Immature natural killer cell (primary cell): ENCODE data around the gene KCNS1. TPM values are rescaled to one million over a fixed set of nuclear protein-coding genes. Genes with fewer than 3 reads are reported as not detected.

Source experiments
- DNase-seq, 3 donors: peaks; one replicate each; pipeline ENCODE4 v3.0.0; 2022; ENCODE audit warnings: mixed read lengths in 1 of 3
- H3K27ac Mint-ChIP-seq, 6 donors: one replicate each; pipeline ENCODE4 v1.8.0; 2020; ENCODE audit warnings: mixed read lengths in 6 of 6, mild to moderate bottlenecking in 5 of 6, inconsistent platforms in 4 of 6, moderate library complexity in 3 of 6
- H3K27me3 Mint-ChIP-seq, 3 donors: one replicate each; pipeline ENCODE4 v1.8.0; 2020 to 2021; ENCODE audit warnings: low read depth in 3 of 3, mild to moderate bottlenecking in 3 of 3, mixed read lengths in 3 of 3, moderate library complexity in 3 of 3, inconsistent platforms in 1 of 3
- H3K36me3 Mint-ChIP-seq, 3 donors: one replicate each; pipeline ENCODE4 v1.8.0; 2020; ENCODE audit warnings: mixed read lengths in 3 of 3, inconsistent platforms in 2 of 3, mild to moderate bottlenecking in 2 of 3
- H3K4me1 Mint-ChIP-seq, 2 donors: one replicate each; pipeline ENCODE4 v1.8.0; 2020; ENCODE audit warnings: inconsistent platforms in 2 of 2, mild to moderate bottlenecking in 2 of 2, mixed read lengths in 2 of 2, moderate library complexity in 1 of 2
- H3K4me3 Mint-ChIP-seq, 5 donors: one replicate each; pipeline ENCODE4 v1.8.0; 2020; ENCODE audit warnings: mild to moderate bottlenecking in 5 of 5, mixed read lengths in 5 of 5, inconsistent platforms in 3 of 5, moderate library complexity in 3 of 5
- H3K9me3 Mint-ChIP-seq, 6 donors: one replicate each; pipeline ENCODE4 v1.8.0; 2020; ENCODE audit warnings: mild to moderate bottlenecking in 6 of 6, mixed read lengths in 6 of 6, inconsistent platforms in 4 of 6, moderate library complexity in 3 of 6
- polyA plus RNA-seq, 3 donors: library from polyadenylated mRNA; unstranded; fragments of 300-500 nt; fragmentation: Illumina TruSeq; gene quantifications; one replicate each; pipeline ENCODE4 v1.2.3, GENCODE V29; 2021

Gene KCNS1
- polyA plus RNA-seq, 3 donors from 2014 or later: 0.04 TPM; not detected in 2

- Mint-ChIP-seq H3K36me3 (peaks cover 0 to 7% (median 0%) of the 10 kb centered on the region in 3 donors), H3K27ac (no peak overlapping the region), H3K4me3 (peak overlapping the region; percentile 41 to 71 (median 49)), H3K27me3 (peaks cover 12 to 27% (median 24%) of the 10 kb centered on the region in 3 donors), H3K9me3 (no peaks in the 10 kb centered on the region), H3K4me1 (peaks cover 16 to 26% of the 10 kb centered on the region in 2 donors)
- DNase-seq: peak; percentile 22 to 39 (median 31)
These were observed 3.3 kb downstream of the KCNS1 start for GRCh38 chr20:45097485-45098102.

DNA sequence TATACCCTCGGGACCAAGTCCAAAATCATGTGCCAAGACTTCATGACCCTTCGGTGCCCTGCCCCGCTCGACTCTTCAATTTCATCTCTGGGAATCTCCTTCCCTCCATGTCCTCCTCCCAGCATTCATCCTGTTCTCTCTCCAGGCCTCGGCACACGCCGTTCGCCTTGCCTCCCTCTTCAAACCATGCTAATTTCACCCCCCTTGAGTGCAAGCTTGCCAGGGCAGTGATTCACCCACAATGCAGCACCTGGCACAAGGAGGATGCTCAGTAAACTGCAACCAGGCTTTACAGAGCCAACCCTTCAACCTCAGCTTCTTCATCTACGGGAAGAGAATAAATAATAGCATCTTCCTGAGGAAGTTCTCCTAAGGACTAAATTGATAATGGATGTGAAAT lies 4.1 kb downstream of the KCNS1 start:
- peaks cover 16 to 26% of the 10 kb centered on the region in 2 donors for H3K4me1 Mint-ChIP-seq
- no peak overlapping the region for H3K27ac Mint-ChIP-seq
- peaks cover 12 to 24% (median 21%) of the 10 kb centered on the region in 3 donors for H3K27me3 Mint-ChIP-seq
- H3K9me3 Mint-ChIP-seq: no peaks in the 10 kb centered on the region
- no peak for DNase-seq
- H3K36me3 Mint-ChIP-seq: peaks cover 0 to 4% (median 0%) of the 10 kb centered on the region in 3 donors
- peak overlapping the region in 1 of 5 donors; percentile 11 for H3K4me3 Mint-ChIP-seq

- Mint-ChIP-seq H3K36me3 (peaks cover 0 to 4% (median 0%) of the 10 kb centered on the region in 3 donors), H3K4me1 (peaks cover 14 to 26% of the 10 kb centered on the region in 2 donors), H3K27me3 (peaks cover 9 to 21% (median 17%) of the 10 kb centered on the region in 3 donors), H3K27ac (no peak overlapping the region), H3K9me3 (no peaks in the 10 kb centered on the region), H3K4me3 (no peak overlapping the region)
- DNase-seq: peak; percentile 37 to 60 (median 54)
These were observed 5.1 kb downstream of the KCNS1 start for GRCh38 chr20:45095805-45096238.

GRCh38 chr20:45094864-45095574 lies 5.9 kb downstream of the KCNS1 start:
- no peak overlapping the region for H3K4me3 Mint-ChIP-seq
- no peaks in the 10 kb centered on the region for H3K9me3 Mint-ChIP-seq
- H3K27me3 Mint-ChIP-seq: peaks cover 9 to 16% (median 12%) of the 10 kb centered on the region in 3 donors
- H3K27ac Mint-ChIP-seq: peak overlapping the region in 1 of 6 donors; percentile 24
- peaks cover 14 to 26% of the 10 kb centered on the region in 2 donors for H3K4me1 Mint-ChIP-seq
- DNase-seq: no peak
- peaks cover 0 to 6% (median 0%) of the 10 kb centered on the region in 3 donors for H3K36me3 Mint-ChIP-seq

DNA sequence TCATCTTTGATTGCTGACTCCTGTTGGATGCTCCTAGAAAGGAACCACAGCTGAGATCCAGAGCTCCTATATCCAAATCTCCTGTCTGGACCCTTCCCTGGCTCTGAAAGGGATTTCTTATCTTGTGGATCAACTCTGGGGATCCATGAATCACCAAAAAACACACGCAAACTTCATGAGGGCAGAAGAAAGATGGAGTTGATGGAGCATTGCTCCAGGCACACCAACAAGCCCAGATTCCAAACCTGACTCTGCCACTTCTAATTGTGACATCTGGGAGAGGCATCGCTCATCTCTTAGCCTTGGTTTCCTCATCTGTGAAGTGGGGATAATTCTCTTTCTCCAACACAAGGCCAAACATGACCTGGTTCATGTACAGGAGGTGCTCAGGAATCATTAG lies 6.7 kb downstream of the KCNS1 start:
- Mint-ChIP-seq H3K4me3 (no peak overlapping the region), H3K36me3 (peaks cover 0 to 6% (median 0%) of the 10 kb centered on the region in 3 donors), H3K4me1 (peaks cover 14 to 26% of the 10 kb centered on the region in 2 donors), H3K27me3 (peaks cover 6 to 12% (median 10%) of the 10 kb centered on the region in 3 donors), H3K9me3 (no peaks in the 10 kb centered on the region), H3K27ac (peak overlapping the region in 2 of 6 donors; percentile 65 to 70)
- no peak for DNase-seq

GRCh38 chr20:45092898-45093297 lies 8.0 kb downstream of the KCNS1 start:
- H3K9me3 Mint-ChIP-seq: no peaks in the 10 kb centered on the region
- H3K27ac Mint-ChIP-seq: peak overlapping the region in 2 of 6 donors; percentile 25 to 41
- H3K4me3 Mint-ChIP-seq: no peak overlapping the region
- DNase-seq: no peak
- peaks cover 4 to 13% (median 4%) of the 10 kb centered on the region in 3 donors for H3K27me3 Mint-ChIP-seq
- peaks cover 0 to 7% (median 0%) of the 10 kb centered on the region in 3 donors for H3K36me3 Mint-ChIP-seq
- peaks cover 12 to 25% of the 10 kb centered on the region in 2 donors for H3K4me1 Mint-ChIP-seq

- Mint-ChIP-seq H3K27me3 (peaks cover 0 to 4% (median 3%) of the 10 kb centered on the region in 3 donors), H3K36me3 (peaks cover 3 to 14% (median 4%) of the 10 kb centered on the region in 3 donors), H3K9me3 (no peaks in the 10 kb centered on the region), H3K4me3 (no peak overlapping the region), H3K4me1 (peaks cover 16 to 28% of the 10 kb centered on the region in 2 donors), H3K27ac (peak overlapping the region in 3 of 6 donors; percentile 18 to 52 (median 29))
- DNase-seq: no peak
These were observed 9.6 kb downstream of the KCNS1 start for GRCh38 chr20:45091366-45091765.

- H3K36me3 Mint-ChIP-seq: peaks cover 4 to 23% (median 5%) of the 10 kb centered on the region in 3 donors
- peaks cover 18 to 31% of the 10 kb centered on the region in 2 donors for H3K4me1 Mint-ChIP-seq
- DNase-seq: no peak
- H3K9me3 Mint-ChIP-seq: no peaks in the 10 kb centered on the region
- peak overlapping the region in 2 of 6 donors; percentile 21 to 39 for H3K27ac Mint-ChIP-seq
- no peak overlapping the region for H3K4me3 Mint-ChIP-seq
- H3K27me3 Mint-ChIP-seq: peaks cover 0 to 5% (median 3%) of the 10 kb centered on the region in 3 donors
These were observed 10.4 kb downstream of the KCNS1 start for GRCh38 chr20:45090481-45090880.

DNA sequence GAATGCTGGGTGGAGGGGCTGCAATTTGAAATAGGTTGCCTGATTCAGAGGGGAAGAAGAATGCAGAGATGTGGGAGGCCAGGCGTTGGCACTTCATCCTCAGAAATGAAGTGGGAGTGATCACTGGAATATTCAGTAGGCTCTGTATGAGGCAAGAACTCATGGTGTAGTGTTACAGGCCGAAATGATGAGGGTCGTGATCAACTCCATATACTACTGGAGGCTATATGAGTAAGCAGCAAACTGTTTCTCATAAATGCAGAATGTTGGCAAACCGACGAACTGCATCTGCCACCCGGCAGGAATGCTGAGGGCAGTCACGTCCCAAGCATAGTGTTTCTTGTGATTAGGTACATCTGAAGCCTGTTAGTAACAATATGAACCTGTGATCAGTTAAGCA lies 12.7 kb downstream of the KCNS1 start:
- H3K27ac Mint-ChIP-seq: peak overlapping the region in 1 of 6 donors; percentile 71
- H3K4me1 Mint-ChIP-seq: peaks cover 25 to 53% of the 10 kb centered on the region in 2 donors
- no peak overlapping the region for H3K4me3 Mint-ChIP-seq
- DNase-seq: no peak
- peaks cover 5 to 38% (median 8%) of the 10 kb centered on the region in 3 donors for H3K36me3 Mint-ChIP-seq
- H3K27me3 Mint-ChIP-seq: peaks cover 2 to 7% (median 3%) of the 10 kb centered on the region in 3 donors
- no peaks in the 10 kb centered on the region for H3K9me3 Mint-ChIP-seq

DNA sequence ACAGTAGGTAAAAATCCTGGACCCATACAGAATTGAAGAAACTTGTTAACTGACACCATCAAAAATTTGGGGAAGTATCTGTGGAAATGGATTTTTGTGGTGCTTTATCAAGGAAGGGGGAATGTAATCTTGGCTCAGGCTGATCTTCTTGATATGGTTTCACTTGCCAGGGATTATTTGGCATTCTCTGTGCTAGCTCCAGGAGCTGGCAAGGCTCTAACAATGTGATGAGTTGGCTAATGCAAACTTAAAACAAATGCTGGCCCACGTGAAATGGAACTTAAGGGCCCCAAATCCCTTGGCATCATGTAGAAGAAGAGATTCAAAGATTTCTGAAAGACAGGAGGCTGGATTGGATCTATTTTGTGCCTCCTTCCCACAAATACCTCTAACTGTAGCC lies 13.1 kb downstream of the KCNS1 start:
- H3K4me1 Mint-ChIP-seq: peaks cover 26 to 57% of the 10 kb centered on the region in 2 donors
- DNase-seq: no peak
- H3K9me3 Mint-ChIP-seq: no peaks in the 10 kb centered on the region
- peaks cover 2 to 7% (median 3%) of the 10 kb centered on the region in 3 donors for H3K27me3 Mint-ChIP-seq
- H3K4me3 Mint-ChIP-seq: no peak overlapping the region
- peak overlapping the region in 5 of 6 donors; percentile 5 to 71 (median 44) for H3K27ac Mint-ChIP-seq
- peaks cover 7 to 42% (median 10%) of the 10 kb centered on the region in 3 donors for H3K36me3 Mint-ChIP-seq

- DNase-seq: no peak
- no peak overlapping the region for H3K4me3 Mint-ChIP-seq
- peaks cover 28 to 60% of the 10 kb centered on the region in 2 donors for H3K4me1 Mint-ChIP-seq
- H3K36me3 Mint-ChIP-seq: peaks cover 12 to 48% (median 16%) of the 10 kb centered on the region in 3 donors
- no peaks in the 10 kb centered on the region for H3K9me3 Mint-ChIP-seq
- peak overlapping the region; percentile 5 to 71 (median 44) for H3K27ac Mint-ChIP-seq
- peaks cover 2 to 7% (median 3%) of the 10 kb centered on the region in 3 donors for H3K27me3 Mint-ChIP-seq
These were observed 13.7 kb downstream of the KCNS1 start for GRCh38 chr20:45087097-45087790.

GRCh38 chr20:45085867-45086266 lies 15.1 kb downstream of the KCNS1 start:
- H3K27me3 Mint-ChIP-seq: peaks cover 3 to 7% (median 4%) of the 10 kb centered on the region in 3 donors
- H3K27ac Mint-ChIP-seq: peak overlapping the region; percentile 62 to 86 (median 77)
- peaks cover 30 to 67% of the 10 kb centered on the region in 2 donors for H3K4me1 Mint-ChIP-seq
- DNase-seq: no peak
- peaks cover 21 to 62% (median 24%) of the 10 kb centered on the region in 3 donors for H3K36me3 Mint-ChIP-seq
- H3K4me3 Mint-ChIP-seq: no peak overlapping the region
- no peaks in the 10 kb centered on the region for H3K9me3 Mint-ChIP-seq

DNA sequence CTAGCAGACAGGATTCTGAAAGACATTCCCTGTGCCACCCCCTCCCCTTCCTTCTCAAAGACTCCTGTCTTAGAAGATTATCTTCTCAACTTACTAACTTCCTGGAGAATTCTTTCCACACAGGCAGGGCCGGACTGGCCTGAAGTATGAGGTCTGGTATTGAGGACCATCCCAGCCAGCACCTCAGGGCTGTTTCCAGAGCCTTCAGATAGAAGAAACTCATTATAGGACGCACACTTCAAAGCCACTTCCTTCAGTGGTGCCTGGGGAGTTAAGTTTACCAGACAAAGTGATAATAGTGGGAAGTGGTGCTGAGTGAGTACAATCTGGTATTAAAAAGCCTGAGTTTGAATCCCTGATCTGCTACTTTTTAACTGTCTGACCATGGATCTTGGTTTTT lies 15.6 kb downstream of the KCNS1 start:
- Mint-ChIP-seq H3K9me3 (no peaks in the 10 kb centered on the region), H3K27me3 (peaks cover 3 to 7% (median 4%) of the 10 kb centered on the region in 3 donors), H3K27ac (peak overlapping the region; percentile 62 to 86 (median 77)), H3K4me1 (peaks cover 30 to 70% of the 10 kb centered on the region in 2 donors), H3K36me3 (peaks cover 26 to 65% (median 27%) of the 10 kb centered on the region in 3 donors), H3K4me3 (no peak overlapping the region)
- DNase-seq: no peak
